Activated T-cell treated with anti-CD3 and anti-CD28 coated beads for 24 hours (primary cell): ENCODE data around the gene ARHGEF17.
A peak's percentile ranks its signal among the peaks of the same experiment; 100 is the strongest.
"Not testable (repeated sequence)": the region's sequence is repeated elsewhere in the genome, so short reads cannot be mapped to it uniquely, and the experiment has no call there.

Experiments
- DNase-seq: peaks from one replicate; pipeline ENCODE4 v3.0.0-alpha.2; 2020; ENCODE audit warnings: low read depth

The ARHGEF17 gene

GRCh38 chr11:73271936-73272679 is 36.0 kb upstream of the ARHGEF17 start, which contains the start of gene P2RY6:
TSS of gene P2RY6 (plus strand) at chr11:73272338. CDS start at chr11:73296519, 24,181 bp downstream.
- DNase-seq, result no peak

- DNase-seq, result no peak
Measured at GRCh38 chr11:73272680-73273038, 35.4 kb upstream of the ARHGEF17 start.

GRCh38 chr11:73273222-73273895 is 34.7 kb upstream of the ARHGEF17 start:
- no peak for DNase-seq

GRCh38 chr11:73274191-73274590 is 33.9 kb upstream of the ARHGEF17 start:
- DNase-seq, result not testable (repeated sequence)

GRCh38 chr11:73274722-73275380 is 33.2 kb upstream of the ARHGEF17 start:
- DNase-seq, result no peak

- no peak for DNase-seq
Measured at GRCh38 chr11:73275381-73275750, 32.7 kb upstream of the ARHGEF17 start.

- DNase-seq, result no peak
Measured at GRCh38 chr11:73277467-73277866, 30.6 kb upstream of the ARHGEF17 start.

GRCh38 chr11:73280626-73281025 is 27.4 kb upstream of the ARHGEF17 start:
- DNase-seq, result no peak

- DNase-seq, result no peak
Measured at GRCh38 chr11:73281201-73281741, 26.8 kb upstream of the ARHGEF17 start.

GRCh38 chr11:73281796-73282660 is 26.0 kb upstream of the ARHGEF17 start:
- DNase-seq, result no peak

GRCh38 chr11:73283276-73284000 is 24.6 kb upstream of the ARHGEF17 start:
- DNase-seq, result no peak

GRCh38 chr11:73284106-73284505 is 24.0 kb upstream of the ARHGEF17 start:
- no peak for DNase-seq

- no peak for DNase-seq
Measured at GRCh38 chr11:73285721-73286120, 22.4 kb upstream of the ARHGEF17 start.

GRCh38 chr11:73286240-73286810 is 21.8 kb upstream of the ARHGEF17 start:
- DNase-seq, result no peak

GRCh38 chr11:73287400-73288101 is 20.5 kb upstream of the ARHGEF17 start:
- DNase-seq, result no peak

GRCh38 chr11:73288192-73288872 is 19.7 kb upstream of the ARHGEF17 start:
- no peak for DNase-seq

- peak; percentile 35 for DNase-seq
Measured at GRCh38 chr11:73288873-73289707, 19.0 kb upstream of the ARHGEF17 start.

- DNase-seq, result no peak
Measured at GRCh38 chr11:73290536-73290935, 17.5 kb upstream of the ARHGEF17 start.

- DNase-seq, result no peak
Measured at GRCh38 chr11:73291196-73291595, 16.9 kb upstream of the ARHGEF17 start.
